ENCODE measurements around the gene SLC25A44.

Gene SLC25A44

DNA sequence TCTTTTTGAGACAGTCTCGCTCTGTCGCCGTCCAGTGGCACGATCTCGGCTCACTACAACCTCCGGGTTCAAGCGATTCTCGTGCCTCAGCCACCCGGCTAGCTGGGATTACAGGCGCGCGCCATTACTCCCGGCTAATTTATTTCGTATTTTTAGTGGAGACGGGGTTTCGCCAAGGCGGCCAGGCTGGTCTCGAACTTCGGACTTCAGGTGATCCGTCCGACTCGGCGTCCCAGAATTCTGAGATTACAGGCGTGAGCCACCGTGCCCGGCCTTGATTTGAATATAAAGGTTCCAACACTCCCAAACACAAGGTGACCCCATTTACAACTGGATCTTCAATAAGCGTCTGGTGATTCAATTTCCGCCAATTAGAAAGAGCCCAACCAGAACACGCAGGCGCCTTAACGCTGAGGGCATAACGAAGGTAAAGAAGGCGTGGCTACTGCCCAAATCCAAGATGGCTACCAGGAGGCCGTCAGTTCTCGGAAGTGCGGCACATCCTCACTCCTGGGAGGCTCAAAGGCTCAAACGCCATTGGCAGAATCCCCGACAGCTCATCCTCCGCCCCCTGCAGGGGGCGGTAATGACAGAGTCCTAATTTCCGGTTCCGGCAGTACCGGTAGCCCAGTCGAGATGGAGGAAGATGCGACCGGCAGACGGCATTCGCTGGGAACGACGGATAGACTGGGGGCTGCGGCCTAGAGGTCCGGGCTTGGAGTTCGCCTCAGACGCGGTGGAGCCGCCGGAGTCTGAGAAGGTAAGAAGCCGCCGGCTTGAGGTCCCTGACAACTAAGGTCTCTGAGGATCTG, at the start of gene SLC25A44:
TSS of gene SLC25A44 (plus strand) at position 617 of the 812 bp plus-strand sequence. CDS start 5,744 bp downstream, outside the sequence.
- DNase-seq: peak; percentile 98

DNA sequence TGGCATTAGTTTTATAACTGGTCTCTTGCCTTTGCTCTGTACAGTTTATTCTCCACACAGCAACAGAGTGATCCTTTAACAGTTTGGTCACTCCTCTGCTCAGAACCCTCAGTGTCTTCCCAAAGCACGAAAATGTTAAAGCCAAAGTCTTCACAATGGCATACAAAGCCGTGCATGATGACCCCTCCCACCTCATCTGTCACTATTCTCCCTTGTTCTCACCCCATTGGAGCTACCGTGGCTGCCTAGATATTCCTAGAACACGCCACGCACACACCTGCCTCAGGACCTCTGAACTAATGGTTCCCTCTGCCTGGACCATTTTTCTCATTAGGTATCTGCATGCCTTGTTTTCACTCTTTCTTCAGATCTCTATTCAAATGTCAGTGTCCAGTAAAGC, 49.2 kb upstream of the SLC25A44 start:
- no peak for DNase-seq

- DNase-seq: no peak
These were observed 48.3 kb upstream of the SLC25A44 start for GRCh38 chr1:156145650-156146019.

- peak; percentile 94 to 96 for DNase-seq
These were observed 47.7 kb upstream of the SLC25A44 start for GRCh38 chr1:156146020-156146768.

DNA sequence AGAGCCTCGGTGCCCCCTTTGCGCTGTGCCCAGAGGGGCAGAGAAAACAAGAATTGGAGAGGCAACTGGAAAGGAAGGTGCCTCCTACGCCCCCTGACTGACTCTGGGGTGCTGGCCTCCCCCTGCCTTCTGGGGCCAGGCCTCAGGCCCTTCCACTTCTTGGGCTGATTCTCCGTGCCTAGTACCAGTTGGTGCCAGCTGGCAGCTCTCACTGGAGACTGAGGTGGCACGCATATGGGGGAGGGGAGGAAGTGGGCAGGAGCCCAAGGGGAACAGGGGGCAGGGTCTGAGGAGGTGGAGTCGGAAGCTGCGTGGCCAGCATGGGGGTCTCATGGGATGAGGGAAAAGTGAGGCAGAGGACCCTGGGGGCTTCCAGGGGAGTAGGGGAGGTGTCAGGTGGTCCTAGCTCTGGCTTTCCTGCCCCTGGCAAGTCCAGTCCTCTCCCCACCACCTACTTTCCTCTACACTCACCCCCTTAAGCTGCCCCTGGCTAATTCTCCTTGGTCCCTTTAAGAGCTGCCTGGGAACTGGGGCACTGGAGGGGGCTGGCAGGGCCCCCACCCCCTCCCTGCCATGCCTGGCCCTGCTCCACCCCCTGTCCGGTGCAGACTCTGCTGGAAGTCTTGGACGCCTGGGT, 47.0 kb upstream of the SLC25A44 start:
- DNase-seq: no peak

DNA sequence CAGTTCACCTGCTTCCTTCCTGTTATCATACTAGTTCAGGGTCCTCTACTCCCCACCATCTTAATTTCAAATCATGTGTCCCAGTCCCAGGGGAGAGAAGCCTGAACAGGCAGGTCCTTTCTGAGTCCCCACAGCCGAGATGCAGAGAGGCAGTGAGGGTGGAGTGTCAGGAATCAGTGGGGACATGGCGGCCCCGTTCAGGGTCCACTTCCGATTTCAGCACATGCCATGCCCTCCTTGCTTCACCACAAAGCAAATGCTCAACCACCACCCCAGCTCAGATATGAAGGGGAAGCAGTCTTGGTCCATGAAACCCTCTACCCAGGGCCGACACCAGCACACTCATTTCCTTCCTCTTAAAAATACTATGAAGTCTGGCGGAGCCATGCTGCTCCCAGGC, 45.7 kb upstream of the SLC25A44 start:
- peak; percentile 94 for DNase-seq

DNA sequence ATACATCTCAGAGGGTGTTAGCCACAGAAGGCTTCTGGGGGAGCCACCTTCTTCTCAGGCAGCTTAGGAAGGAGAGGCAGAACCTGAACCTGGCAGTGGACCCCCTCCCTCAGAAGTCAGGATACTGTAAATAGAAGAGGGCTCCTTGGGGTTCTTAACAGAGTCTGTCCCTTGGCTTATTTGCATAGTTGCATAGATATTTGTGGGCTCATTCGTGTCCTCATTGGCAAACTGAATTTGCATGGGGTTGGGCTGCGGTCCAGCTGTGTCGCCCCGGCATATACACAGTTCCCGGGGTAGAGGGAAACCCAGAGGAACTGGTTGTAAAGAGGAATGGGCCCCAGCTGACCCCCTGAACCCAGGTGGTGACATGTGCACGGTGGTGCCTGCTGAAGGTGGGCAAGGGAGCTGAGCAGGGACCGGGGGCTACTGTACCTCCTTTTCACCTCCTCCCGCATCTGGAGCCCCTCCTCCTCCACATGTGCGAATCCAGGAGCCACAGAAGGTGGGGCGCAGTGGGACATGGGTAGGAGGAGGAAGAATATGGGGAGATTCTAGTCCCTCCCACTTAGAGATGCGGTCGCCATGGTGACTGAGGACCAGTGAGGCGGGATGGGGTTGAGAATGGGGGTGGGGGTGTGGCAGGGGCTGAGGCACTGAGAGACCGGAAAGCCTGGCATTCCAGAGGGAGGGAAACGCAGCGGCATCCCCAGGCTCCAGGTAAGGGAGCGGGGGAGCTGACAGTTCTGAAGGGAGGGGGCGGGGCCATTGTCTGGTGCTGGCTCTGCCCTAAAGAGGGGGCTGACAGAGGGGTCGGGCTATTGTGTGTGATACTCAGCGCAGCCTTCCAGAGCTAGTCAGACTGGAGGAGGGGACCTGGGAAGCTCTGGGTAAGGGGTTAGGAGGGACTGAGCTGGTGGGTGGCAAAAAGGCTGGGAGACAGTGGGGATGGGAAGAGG, 44.3 kb upstream of the SLC25A44 start:
- DNase-seq: no peak

- no peak for DNase-seq
These were observed 43.4 kb upstream of the SLC25A44 start for GRCh38 chr1:156150333-156151011.

DNA sequence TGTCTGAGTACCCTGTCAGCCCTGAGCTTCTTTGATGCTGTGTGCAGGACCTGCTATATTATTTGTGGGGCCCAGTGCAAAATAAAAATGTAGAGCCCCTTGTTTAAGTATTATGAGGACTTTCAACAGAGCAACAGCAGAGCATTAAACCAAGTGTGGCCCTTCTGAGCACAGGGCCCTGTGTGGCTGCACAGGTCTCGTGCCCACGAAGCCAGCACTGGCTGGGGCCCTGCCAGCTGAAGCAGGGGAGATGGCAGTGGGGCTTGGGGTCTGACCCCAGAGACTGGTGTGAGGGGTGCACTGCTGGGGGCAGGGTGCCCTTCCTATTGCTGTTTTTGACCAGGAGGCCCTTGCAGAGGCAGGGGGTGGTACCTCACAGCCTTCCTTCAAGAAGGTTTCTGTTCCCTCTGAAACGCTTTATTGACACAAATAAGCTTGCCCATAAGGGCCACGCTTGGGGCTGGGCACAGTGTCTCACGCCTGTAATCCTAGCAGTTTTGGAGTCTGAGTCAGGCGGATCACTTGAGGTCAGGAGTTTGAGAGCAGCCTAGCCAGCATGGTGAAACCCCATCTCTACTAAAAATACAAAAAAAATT, 42.7 kb upstream of the SLC25A44 start:
- DNase-seq: no peak

DNA sequence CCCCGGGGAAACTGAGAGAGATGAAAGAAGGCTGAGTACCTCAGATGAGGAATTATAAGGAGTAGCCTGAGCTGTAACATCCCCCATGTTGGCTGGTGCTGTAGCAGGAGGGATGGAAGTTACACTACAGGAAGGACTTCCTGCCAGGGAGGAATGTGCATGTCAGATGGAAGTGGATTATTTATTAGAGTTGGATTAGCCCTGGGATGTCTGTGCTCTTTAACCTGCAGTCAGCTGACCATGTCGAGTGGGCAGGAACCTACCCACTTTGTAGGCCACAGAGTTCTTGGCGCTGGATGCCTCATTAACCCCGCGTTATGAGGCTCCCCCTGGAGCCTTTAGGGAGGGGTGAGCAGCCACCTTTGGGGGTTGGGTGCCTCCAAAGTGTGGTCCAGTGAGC, 41.3 kb upstream of the SLC25A44 start:
- DNase-seq: no peak

DNA sequence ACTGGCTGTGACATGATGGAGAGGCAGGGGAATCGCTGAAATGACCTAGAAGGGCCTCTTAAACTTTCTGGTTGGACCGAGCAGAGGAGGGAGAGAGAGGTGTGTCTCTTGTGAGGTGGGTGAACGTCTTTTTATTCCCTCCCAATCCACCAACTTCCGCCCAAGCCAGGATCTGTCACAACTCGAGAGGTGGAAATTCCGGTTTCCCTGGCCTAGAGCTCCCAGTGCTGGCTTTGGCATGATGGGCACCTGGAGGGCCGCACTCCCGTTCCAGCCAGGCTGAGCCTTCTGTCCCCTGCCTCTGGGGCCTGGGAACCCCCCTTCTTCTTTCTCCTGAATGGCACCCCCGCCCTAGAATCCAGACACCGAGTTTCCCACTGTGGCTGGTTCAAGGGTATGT, 40.5 kb upstream of the SLC25A44 start, which contains the start of gene SEMA4A:
TSS of gene SEMA4A (plus strand) at position 224 of the 400 bp plus-strand sequence. CDS start 994 bp downstream, outside the sequence.
- no peak for DNase-seq

DNA sequence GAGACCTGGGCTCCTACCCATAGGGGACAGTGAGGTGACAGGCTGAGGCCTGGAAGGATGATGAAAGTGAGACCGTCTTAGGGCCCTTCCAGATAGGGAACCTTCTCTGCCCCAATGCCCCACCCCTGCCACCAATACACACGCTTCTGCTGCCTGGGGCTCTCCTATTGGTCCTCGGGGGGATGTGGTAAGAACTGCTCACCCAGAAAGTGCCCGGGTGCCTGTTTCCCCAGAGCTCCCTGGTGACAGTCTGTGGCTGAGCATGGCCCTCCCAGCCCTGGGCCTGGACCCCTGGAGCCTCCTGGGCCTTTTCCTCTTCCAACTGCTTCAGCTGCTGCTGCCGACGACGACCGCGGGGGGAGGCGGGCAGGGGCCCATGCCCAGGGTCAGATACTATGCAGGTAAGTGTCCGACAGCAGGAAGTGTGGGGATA, 39.6 kb upstream of the SLC25A44 start:
- DNase-seq: peak; percentile 76 to 79

- DNase-seq: peak; percentile 27 to 34
These were observed 38.0 kb upstream of the SLC25A44 start for GRCh38 chr1:156155756-156156510.

DNA sequence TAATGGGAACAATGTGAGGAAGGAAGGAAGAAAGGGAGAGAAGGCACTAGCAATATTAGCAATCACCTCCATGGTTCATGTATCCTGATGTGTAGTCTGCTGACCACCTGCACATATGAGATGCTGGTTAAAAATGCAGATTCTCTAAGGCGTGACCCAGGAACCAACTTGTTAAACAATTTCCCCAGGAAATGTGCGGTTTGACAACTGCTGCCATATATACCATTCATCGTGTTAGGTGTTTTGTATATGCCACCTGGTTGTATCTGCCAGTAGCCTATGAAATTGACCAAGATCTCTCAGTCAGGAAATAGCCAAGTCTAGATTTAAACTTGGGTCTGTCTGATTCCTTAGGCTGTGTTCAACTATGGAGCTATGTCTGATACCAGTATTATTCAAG, 36.4 kb upstream of the SLC25A44 start:
- no peak for DNase-seq

DNA sequence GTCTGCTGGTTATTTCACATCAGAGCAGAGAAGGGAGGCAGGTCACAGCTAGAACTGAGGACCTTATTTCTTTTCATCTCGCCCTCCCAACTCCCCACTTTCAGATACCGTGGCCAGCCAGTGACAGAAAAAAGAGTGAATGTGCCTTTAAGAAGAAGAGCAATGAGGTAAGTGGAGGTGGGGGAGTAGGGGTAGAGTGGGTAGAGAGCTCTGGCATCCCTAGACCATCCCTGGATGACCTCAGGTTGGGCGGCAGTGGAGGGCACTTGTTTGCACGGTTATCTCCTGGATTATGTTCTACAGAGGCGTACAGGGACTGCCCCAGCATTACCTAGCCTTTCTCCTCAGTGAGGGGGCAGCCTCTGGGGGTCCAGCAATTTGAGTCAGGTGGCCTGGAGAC, 35.9 kb upstream of the SLC25A44 start:
- no peak for DNase-seq

DNA sequence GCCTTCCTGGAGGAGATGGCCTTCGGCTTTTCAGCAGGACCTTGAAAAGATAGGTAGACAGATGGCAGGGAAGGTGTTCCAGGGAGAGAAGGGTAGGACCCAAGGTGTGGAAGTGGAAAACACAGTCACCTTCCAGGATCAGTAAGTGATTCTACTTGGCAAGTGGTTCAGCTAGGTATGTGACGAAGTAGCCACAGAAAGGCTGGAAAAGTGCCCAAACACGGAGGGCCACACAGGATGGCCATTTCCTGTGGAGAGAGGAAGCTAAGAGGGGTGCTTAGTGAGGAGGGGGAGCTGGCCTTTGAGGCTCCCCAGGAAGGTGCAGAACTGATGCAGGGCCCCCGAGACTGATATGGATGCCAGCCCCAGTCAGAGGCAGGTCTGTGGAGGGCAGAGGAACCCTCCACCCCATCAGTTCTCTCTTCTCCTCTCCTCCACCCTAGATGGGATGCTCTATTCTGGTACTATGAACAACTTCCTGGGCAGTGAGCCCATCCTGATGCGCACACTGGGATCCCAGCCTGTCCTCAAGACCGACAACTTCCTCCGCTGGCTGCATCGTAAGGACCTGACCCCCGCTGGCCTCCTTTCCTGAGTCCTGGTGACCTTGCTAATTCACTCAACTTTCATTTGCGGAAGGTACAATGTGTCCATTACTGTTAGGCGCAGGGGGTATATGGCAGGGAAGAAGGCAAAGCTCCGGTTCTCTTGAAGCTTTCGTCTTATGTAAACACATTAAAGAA, 33.7 kb upstream of the SLC25A44 start:
- no peak for DNase-seq

- no peak for DNase-seq
These were observed 33.1 kb upstream of the SLC25A44 start for GRCh38 chr1:156160743-156161171.

DNA sequence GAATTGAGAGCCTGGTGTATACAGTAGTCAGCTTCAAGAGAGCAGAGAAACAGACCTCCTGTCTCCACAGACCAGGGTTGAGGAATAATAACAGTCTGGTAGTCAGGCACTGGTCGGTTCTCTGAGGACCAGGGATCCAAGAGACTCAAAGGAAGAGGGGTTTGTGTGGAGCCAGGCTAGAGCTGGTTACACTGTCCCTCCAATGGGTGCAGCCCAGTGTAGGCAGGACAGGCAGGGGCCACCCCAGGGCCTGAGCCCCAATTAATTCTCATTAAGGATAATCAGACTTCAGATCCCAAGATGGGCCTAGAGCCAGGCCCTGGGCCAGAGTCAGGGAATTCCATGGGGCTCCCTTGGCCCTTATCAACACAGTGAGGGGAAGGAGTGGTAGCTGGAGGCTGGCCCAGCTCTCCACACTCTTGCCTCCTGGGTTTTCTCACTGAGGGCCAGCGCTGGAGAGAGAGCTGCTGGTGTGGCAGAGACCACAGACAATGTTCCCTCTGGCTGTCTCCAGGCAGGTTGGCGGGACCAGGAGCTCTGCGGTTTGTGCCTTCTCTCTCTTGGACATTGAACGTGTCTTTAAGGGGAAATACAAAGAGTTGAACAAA, 31.4 kb upstream of the SLC25A44 start:
- DNase-seq: no peak

GRCh38 chr1:156163712-156164111, 30.2 kb upstream of the SLC25A44 start:
- DNase-seq: no peak
